Activated CD4-positive, alpha-beta T cell treated with anti-CD3 and anti-CD28 coated beads, Interleukin-2, amount 10 ng/mL, durations not matched to agents 7 days and 5 days (primary cell): ENCODE results near the gene AKAP9. TPM values are rescaled to one million over a fixed set of nuclear protein-coding genes. Genes with fewer than 3 reads are reported as not detected.
A peak's percentile ranks its signal among the peaks of the same experiment; 100 is the strongest.
"Not testable (repeated sequence)": the region's sequence is repeated elsewhere in the genome, so short reads cannot be mapped to it uniquely, and the experiment has no call there.

Experiments used
- CTCF ChIA-PET: fragments of 350-600 bp; sonication (Branson Sonifier 250); formaldehyde crosslinking; loops from one replicate; lab custom pipeline; 2021; ENCODE audit warnings: antibody characterized with exemption; lab: Charles Lee
- POLR2A ChIA-PET: fragments of 350-600 bp; sonication (Branson Sonifier 250); formaldehyde crosslinking; loops from one replicate; lab custom pipeline; 2021; ENCODE audit warnings: antibody characterized with exemption; lab: Charles Lee
- DNase-seq: peaks from one replicate; pipeline ENCODE4 v3.0.0-alpha.2; 2020
- H3K27ac Mint-ChIP-seq: one replicate; pipeline ENCODE4 v1.8.0; 2021; ENCODE audit warnings: mild to moderate bottlenecking, moderate library complexity, mixed read lengths
- H3K27me3 Mint-ChIP-seq: one replicate; pipeline ENCODE4 v1.8.0; 2021; ENCODE audit warnings: mixed read lengths
- H3K36me3 Mint-ChIP-seq: one replicate; pipeline ENCODE4 v1.8.0; 2021; ENCODE audit warnings: low read depth, mixed read lengths
- H3K4me1 Mint-ChIP-seq: one replicate; pipeline ENCODE4 v1.8.0; 2021; ENCODE audit warnings: mixed read lengths
- H3K4me3 Mint-ChIP-seq: one replicate; pipeline ENCODE4 v1.8.0; 2021; ENCODE audit warnings: mild to moderate bottlenecking, moderate library complexity, mixed read lengths
- H3K9me3 Mint-ChIP-seq: one replicate; pipeline ENCODE4 v1.8.0; 2021; ENCODE audit warnings: mixed read lengths
- total RNA-seq, 2 experiments: library from RNA; stranded (reverse); gene quantifications; one replicate each; pipeline ENCODE4 v1.2.3, GENCODE V29; 2021

Gene AKAP9
- total RNA-seq, 2 experiments from 2014 or later: 39.3 to 43.7 TPM

DNA sequence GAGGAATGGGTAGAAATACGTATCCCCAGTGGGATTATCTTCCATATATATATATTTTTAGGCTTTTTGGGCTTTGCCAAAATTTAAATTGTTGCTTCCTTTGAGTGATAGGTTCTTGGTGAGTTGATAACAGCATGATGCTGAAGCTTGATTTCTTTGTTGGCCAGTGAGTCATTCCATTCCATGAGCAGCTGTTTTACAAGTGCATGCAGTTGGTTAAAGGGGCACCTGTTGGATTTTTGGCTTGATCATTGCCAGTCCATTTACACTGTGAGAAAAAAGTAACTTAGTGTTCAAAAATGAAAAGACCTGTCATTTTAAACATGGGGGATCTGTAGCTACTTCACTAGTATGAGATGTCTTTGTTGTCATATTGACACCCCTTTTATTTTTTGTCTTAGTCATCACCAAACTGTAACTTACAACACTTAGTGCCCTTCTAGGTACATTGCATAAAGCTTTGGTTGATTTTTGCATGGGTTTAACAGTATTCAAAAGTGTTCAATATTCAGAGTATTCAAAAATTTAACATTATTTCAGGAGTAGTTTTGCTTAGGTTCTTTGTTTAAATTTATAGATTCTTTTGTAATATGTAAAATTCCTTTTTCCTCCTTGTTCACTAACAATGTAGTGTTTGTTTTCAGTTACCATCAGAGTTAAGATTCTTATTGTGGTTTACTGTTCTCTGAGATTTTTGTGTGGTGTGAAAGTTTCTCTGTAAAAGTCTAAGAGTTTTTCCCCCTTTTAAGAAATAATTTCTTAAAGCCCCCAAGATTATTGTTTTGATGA lies 8.8 kb downstream of the AKAP9 start:
- Mint-ChIP-seq H3K36me3 (peaks cover 21% of the 10 kb centered on the region), H3K4me1 (peaks cover 19% of the 10 kb centered on the region), H3K27ac (peak overlapping the region; percentile 55), H3K27me3 (no peaks in the 10 kb centered on the region), H3K4me3 (no peak overlapping the region), H3K9me3 (peaks cover 5% of the 10 kb centered on the region)
- CTCF ChIA-PET: interaction anchor here (0.9 kb wide), 1 partner anchor 69 kb away, joined by 5 read pairs; the partner anchor contains the start of gene MTERF1
- POLR2A ChIA-PET: no interaction called here
- no peak for DNase-seq

DNA sequence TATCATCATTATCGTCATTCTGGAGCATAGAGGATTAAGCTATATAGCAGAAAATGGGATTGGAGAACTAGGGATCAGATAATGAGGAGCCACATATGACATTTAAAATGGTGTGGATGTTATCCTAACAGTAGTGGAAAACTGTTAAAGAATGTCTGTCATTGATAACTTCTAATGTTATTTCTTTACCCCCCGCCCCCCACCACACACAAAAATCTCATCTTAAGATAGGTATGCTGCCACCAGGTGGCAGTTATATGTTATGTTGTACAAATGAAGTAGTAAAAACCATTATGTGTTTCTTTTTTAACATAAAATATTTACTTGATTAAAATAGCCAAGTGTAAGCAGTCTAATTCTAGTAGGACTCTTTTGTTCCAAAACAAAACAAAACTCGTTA lies 13.0 kb downstream of the AKAP9 start:
- Mint-ChIP-seq H3K27ac (no peak overlapping the region), H3K4me3 (no peak overlapping the region), H3K9me3 (no peaks in the 10 kb centered on the region), H3K27me3 (no peaks in the 10 kb centered on the region), H3K4me1 (peaks cover 11% of the 10 kb centered on the region), H3K36me3 (peaks cover 2% of the 10 kb centered on the region)
- ChIA-PET CTCF (no interaction called here), POLR2A (no interaction called here)
- DNase-seq: no peak

DNA sequence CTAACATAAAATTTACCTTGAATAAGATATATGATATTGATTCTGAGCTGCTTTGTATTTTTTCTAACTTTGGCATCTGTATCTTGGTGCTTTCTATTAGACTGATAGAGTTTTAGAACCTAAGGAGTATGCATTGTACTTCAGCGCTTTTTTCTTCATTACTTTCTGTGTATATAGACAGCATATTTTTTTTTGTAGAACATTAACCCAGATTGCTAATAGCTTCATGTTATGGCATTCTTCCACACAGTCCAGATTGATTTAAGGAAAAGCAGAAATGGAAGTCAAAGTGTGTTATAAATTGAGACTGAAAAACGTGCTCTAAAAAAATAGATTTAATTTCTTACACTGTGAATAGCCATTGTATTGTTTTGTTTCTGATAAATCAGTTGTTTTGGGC lies 15.8 kb downstream of the AKAP9 start:
- H3K27me3 Mint-ChIP-seq, H3K9me3 Mint-ChIP-seq, H3K36me3 Mint-ChIP-seq, DNase-seq, H3K27ac Mint-ChIP-seq, POLR2A ChIA-PET, H3K4me1 Mint-ChIP-seq, CTCF ChIA-PET, H3K4me3 Mint-ChIP-seq: not testable (repeated sequence)

DNA sequence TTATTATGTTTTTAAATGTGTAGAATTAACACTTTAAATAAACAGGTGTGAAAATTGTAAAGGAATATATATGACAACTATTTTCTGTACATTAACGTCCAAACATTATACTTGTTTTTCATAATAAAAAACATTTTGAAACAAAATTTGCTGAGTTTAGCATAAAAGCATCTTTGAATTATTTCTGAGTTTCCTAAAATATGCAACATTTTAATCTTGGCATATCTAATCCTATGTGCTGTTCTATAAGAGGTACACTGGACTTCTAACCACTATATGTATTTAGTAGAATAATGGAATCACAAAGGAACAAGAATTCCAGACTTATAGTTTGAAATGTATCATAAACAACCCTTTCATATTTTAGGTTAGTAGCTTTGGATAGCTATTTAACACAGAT lies 16.6 kb downstream of the AKAP9 start:
- ChIA-PET POLR2A (no interaction called here), CTCF (no interaction called here)
- Mint-ChIP-seq H3K9me3 (no peaks in the 10 kb centered on the region), H3K27me3 (no peaks in the 10 kb centered on the region), H3K4me3 (no peak overlapping the region), H3K4me1 (peaks cover 3% of the 10 kb centered on the region), H3K36me3 (no peaks in the 10 kb centered on the region), H3K27ac (no peak overlapping the region)
- DNase-seq: no peak

DNA sequence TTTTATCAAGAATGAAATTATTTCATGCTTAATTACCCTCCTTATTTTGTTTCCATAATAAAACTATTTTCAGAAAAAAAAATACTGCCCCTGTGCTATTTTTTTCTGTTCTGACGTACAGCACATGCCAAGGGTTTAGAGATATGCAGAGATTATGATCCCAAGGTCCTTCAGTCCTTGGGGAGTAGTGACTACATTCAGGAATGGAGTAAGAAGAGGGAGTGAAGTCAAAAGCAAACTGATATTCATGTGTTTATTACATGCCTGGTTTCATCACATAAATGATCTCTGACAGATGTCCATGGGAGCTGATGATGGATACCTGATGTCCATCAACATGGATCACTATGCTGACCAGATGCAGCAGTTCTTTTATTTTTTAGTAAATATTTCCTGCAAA lies 17.2 kb downstream of the AKAP9 start:
- H3K4me1 Mint-ChIP-seq: peaks cover 3% of the 10 kb centered on the region
- CTCF ChIA-PET: no interaction called here
- POLR2A ChIA-PET: no interaction called here
- H3K27ac Mint-ChIP-seq: no peak overlapping the region
- H3K27me3 Mint-ChIP-seq: no peaks in the 10 kb centered on the region
- no peaks in the 10 kb centered on the region for H3K36me3 Mint-ChIP-seq
- no peak overlapping the region for H3K4me3 Mint-ChIP-seq
- no peak for DNase-seq
- H3K9me3 Mint-ChIP-seq: no peaks in the 10 kb centered on the region

DNA sequence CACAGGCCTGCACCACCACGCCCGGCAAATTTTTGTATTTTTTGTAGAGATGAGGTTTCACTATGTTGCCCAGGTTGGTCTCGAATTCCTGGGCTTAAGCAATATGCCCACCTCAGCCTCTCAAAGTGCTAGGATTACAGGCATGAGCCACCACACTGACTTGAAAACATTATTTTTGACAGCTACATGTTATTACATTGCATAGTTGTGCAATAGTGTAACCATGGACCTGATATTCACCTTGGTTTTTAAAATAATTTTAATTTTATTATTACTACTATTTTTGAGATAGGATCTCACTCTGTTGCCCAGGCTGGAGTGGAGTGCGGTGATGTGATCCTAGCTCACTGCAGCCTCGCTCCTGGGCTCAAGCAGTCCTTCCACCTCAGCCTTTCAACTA lies 18.4 kb downstream of the AKAP9 start:
- Mint-ChIP-seq H3K36me3 (no peaks in the 10 kb centered on the region), H3K4me1 (no peaks in the 10 kb centered on the region), H3K27ac (no peak overlapping the region), H3K4me3 (no peak overlapping the region), H3K27me3 (no peaks in the 10 kb centered on the region), H3K9me3 (no peaks in the 10 kb centered on the region)
- ChIA-PET POLR2A (no interaction called here), CTCF (no interaction called here)
- DNase-seq: no peak

DNA sequence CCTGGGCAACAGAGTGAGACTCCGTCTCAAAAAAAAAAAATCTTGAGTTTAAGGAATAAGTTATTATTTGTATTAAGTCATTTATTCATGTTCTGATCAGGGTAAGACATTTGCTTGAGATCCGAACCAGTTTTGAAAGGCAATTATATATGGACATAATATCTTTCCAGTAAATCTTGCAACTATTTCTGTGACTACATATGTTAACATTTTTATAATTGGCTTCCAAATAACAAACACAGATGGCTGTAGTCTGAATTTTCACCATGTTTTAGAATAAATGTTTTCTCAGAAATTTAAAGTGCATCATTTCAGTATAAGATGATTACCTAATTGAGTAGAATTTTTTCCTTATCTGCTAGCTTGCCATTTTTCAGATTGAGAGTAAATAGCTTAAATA lies 21.2 kb downstream of the AKAP9 start:
- Mint-ChIP-seq H3K27me3 (no peaks in the 10 kb centered on the region), H3K27ac (no peak overlapping the region), H3K4me3 (no peak overlapping the region), H3K4me1 (no peaks in the 10 kb centered on the region), H3K9me3 (peaks cover 3% of the 10 kb centered on the region), H3K36me3 (peaks cover 2% of the 10 kb centered on the region)
- CTCF ChIA-PET: no interaction called here
- no peak for DNase-seq
- POLR2A ChIA-PET: no interaction called here

DNA sequence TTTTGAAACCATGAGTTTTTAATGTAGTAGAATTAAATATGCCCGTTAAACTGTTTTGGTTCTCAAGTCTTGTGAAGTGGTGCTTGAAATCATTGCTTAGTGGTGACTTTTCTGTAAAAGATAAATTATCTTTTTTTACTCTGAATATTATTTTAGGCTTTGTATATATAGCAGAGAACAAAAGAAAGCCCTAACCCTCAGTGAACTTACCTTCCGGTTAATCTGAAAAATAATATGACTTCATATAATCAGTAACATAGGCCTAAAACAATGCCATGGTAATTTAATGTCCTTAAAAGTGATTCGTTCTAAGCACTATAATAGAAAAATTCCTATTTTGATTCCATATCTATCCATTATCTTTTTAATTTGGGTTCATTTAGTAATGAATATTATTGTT lies 21.8 kb downstream of the AKAP9 start:
- no peak overlapping the region for H3K27ac Mint-ChIP-seq
- peaks cover 3% of the 10 kb centered on the region for H3K9me3 Mint-ChIP-seq
- CTCF ChIA-PET: no interaction called here
- H3K4me1 Mint-ChIP-seq: no peaks in the 10 kb centered on the region
- no peaks in the 10 kb centered on the region for H3K27me3 Mint-ChIP-seq
- H3K4me3 Mint-ChIP-seq: no peak overlapping the region
- POLR2A ChIA-PET: no interaction called here
- DNase-seq: no peak
- H3K36me3 Mint-ChIP-seq: peaks cover 2% of the 10 kb centered on the region

DNA sequence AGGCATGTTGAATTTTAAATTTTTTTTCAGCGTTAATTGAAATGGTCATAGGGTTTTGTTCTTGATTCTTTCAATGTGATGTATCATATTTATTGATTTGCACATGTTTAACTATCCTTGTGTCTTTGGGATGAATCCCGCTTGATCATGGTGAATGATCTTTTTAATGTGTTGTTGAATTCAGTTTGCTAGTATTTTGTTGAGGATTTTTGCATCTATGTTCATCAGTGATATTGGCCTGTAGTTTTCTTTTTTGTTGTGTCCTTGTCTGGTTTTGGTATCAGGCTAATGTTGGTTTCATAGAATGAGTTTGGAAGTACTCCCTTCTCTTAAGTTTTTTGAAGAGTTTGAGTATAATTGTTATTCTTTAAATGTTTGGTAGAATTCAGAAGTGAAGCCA lies 26.9 kb downstream of the AKAP9 start:
- H3K4me3 Mint-ChIP-seq, POLR2A ChIA-PET, H3K4me1 Mint-ChIP-seq, DNase-seq, CTCF ChIA-PET, H3K27me3 Mint-ChIP-seq, H3K36me3 Mint-ChIP-seq, H3K9me3 Mint-ChIP-seq, H3K27ac Mint-ChIP-seq: not testable (repeated sequence)

DNA sequence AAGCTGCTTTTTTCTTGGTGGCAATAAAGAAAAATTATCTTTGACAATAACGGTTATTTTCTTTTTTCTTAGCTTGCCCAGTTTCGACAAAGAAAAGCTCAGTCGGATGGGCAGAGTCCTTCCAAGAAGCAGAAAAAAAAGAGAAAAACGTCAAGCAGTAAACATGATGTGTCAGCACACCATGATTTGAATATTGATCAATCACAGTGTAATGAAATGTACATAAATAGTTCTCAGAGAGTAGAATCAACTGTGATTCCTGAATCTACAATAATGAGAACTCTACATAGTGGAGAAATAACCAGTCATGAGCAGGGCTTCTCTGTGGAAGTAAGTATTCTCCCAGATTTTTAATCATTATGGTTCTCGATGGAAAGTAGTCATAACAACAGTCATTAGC lies 33.0 kb downstream of the AKAP9 start:
- Mint-ChIP-seq H3K36me3 (peaks cover 15% of the 10 kb centered on the region), H3K9me3 (no peaks in the 10 kb centered on the region), H3K4me1 (no peaks in the 10 kb centered on the region), H3K27ac (no peak overlapping the region), H3K4me3 (no peak overlapping the region), H3K27me3 (no peaks in the 10 kb centered on the region)
- CTCF ChIA-PET: no interaction called here
- POLR2A ChIA-PET: no interaction called here
- no peak for DNase-seq

DNA sequence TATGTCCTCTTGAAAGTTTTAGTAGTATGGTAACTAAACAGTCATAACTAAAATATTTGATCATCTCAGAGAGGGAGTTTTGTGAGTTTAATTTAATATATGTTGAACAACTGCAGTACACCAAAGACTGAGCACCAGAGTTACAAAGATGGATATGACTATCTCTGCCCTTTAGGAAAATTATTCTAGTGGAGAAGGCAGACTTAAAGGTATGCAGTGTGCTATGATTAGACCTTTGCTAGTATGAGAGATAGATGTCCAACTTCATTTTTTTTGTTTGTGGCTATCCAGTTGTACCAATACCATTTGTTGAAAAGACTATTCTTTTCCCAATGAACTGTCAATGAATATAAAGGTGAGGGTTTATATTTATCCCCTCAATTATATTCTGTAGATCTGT lies 33.4 kb downstream of the AKAP9 start:
- H3K27ac Mint-ChIP-seq: no peak overlapping the region

DNA sequence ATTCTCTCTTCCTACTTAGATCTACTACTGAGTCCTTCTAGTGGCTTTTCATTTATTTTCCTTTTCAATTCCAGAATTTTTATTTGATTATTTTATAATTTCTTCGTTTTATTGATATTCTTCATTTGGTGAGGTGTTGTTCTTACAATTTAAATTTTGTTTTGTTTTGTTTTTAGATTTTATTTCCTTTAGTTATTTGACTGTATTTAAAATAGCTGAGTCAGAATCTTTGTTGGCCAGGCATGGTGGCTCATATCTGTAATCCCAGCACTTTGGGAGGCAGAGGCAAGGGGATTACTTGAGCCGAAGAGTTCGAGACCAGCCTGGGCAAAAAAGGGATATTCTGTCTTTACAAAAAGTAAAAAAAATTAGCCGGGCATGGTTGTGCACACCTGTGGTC lies 36.1 kb downstream of the AKAP9 start:
- no peaks in the 10 kb centered on the region for H3K27me3 Mint-ChIP-seq
- H3K36me3 Mint-ChIP-seq: peaks cover 17% of the 10 kb centered on the region
- no peak for DNase-seq
- no peaks in the 10 kb centered on the region for H3K4me1 Mint-ChIP-seq
- no peak overlapping the region for H3K27ac Mint-ChIP-seq
- H3K9me3 Mint-ChIP-seq: no peaks in the 10 kb centered on the region
- POLR2A ChIA-PET: no interaction called here
- CTCF ChIA-PET: no interaction called here
- no peak overlapping the region for H3K4me3 Mint-ChIP-seq

More for the DNA sequence above, 33.4 kb downstream of the AKAP9 start:
- Mint-ChIP-seq H3K9me3 (no peaks in the 10 kb centered on the region), H3K4me3 (no peak overlapping the region), H3K36me3 (peaks cover 16% of the 10 kb centered on the region), H3K4me1 (no peaks in the 10 kb centered on the region), H3K27me3 (no peaks in the 10 kb centered on the region)
- CTCF ChIA-PET: no interaction called here
- DNase-seq: no peak
- POLR2A ChIA-PET: no interaction called here

DNA sequence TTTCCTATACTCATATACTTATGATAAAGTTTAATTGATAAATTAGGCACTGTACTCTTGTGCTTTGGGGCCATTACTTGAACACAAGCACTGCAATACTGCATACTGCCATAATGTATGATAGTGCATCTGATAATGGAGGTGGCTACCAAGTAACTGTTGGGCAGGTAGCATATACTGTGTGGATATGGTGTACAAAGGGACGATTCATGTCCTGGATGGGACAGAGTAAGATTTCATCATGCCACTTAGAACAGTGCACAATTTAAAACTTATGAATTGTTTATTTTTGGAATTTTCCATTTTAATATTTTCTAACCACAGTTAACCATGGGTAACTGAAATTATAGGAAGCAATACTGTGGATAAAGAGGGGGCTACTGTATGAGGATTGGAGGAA lies 38.9 kb downstream of the AKAP9 start:
- DNase-seq: no peak
- Mint-ChIP-seq H3K9me3 (peaks cover 5% of the 10 kb centered on the region), H3K36me3 (peaks cover 31% of the 10 kb centered on the region)

DNA sequence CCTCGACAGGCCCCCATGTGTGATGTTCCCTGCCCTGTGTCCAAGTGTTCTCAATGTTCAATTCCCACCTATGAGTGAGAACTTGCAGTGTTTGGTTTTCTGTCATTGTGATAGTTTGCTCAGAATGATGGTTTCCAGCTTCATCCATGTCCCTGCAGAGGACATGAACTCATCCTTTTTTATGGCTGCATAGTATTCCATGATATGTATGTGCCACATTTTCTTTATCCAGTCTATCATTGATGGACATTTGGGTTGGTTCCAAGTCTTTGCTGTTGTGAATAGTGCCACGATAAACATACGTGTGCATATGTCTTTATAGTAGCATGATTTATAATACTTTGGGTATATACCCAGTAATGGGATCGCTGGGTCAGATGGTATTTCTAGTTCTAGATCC lies 41.7 kb downstream of the AKAP9 start:
- H3K4me1 Mint-ChIP-seq, CTCF ChIA-PET: not testable (repeated sequence)

More for the DNA sequence above, 38.9 kb downstream of the AKAP9 start:
- Mint-ChIP-seq H3K4me3 (no peak overlapping the region), H3K4me1 (peaks cover 5% of the 10 kb centered on the region), H3K27me3 (no peaks in the 10 kb centered on the region), H3K27ac (no peak overlapping the region)
- ChIA-PET POLR2A (no interaction called here), CTCF (no interaction called here)

More for the DNA sequence above, 41.7 kb downstream of the AKAP9 start:
- DNase-seq, H3K27me3 Mint-ChIP-seq, H3K4me3 Mint-ChIP-seq, H3K27ac Mint-ChIP-seq, H3K9me3 Mint-ChIP-seq, POLR2A ChIA-PET: not testable (repeated sequence)
- peaks cover 32% of the 10 kb centered on the region for H3K36me3 Mint-ChIP-seq
